Femur (tissue), 1 donor: ENCODE data around the gene LDB2.

ENCODE experiments used
- DNase-seq: peaks from one replicate; pipeline ENCODE4 v3.0.0-alpha.2; 2017

LDB2 gene

DNA sequence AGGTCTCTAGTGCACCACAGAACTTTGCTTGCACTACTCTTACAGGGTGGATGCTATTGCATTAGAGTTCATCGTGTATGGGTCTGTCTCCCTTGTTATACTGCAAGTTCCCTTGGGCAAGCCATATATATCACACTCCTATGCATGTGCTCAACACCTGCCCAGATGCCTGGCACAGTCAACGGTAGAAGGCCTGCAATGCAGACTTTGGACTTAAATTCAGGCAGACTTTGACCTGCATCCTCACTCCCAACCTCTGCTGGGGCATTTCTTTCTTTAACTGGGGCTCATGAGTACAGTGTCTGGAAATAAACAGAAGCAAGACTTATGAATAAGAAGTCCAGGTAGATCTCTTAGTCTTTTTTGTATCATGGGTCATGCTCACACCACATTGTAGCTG lies 148.2 kb downstream of the LDB2 start:
- DNase-seq, result no peak

- no peak for DNase-seq
Measured at GRCh38 chr4:16745887-16746286, 152.6 kb downstream of the LDB2 start.

DNA sequence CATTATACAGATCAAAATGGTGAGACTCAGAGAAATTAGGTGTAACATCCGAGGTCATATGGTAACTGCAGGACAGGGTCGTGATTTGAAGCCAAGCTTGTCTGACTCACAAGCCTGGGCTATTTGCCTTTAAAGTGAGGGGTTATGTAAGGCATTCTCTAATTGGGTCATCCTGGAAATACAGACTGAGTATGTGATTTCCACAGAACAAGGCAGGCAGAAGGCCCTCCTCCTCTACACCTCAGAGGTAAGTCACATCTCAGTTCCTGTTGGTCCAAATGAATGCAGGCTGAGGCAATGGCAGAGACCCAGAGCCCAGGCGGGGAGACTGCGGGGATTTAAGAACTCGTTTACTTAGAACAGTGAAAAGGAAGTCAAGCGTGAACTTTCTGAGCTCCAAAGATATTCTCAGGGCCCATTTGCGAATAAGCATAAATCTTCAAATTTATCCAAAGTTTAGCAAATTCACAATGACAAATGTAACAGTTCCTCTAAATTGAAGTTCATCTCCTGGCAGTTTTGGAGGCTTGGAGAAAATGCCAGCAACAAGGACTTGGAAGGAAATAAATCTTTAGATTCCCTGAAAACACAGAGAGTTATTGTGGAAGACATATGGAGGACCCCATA lies 153.3 kb downstream of the LDB2 start:
- DNase-seq, result peak; percentile 34

- DNase-seq, result no peak
Measured at GRCh38 chr4:16741287-16741686, 157.2 kb downstream of the LDB2 start.

DNA sequence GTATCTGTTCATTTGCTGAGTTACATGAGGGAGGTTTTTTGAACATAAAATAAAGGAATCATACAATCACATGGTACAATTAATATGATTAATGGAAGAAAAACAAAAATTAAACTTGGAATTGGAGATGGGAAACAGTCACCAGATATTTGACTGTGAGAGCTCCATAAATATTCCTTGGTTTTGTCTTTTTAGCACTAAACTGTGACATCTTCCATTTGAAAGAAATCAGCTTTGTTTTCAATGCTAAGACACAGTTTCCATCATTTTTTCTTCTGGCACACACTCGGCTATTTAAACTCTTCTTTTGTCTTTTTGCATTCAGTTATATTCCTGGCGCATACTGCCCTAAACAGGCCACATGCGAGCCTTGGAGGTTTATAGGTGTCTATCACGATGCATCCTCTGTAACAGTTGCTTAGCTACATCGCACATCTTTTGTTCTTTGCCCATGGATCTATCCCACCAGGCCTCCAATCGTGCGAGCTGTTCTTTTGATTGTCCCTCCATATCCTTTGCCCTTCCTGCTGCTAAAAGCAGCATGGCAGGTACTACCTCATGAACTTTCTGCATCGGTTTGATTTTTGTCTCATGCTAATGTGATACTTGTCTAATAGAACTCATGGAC lies 158.3 kb downstream of the LDB2 start:
- no peak for DNase-seq

DNA sequence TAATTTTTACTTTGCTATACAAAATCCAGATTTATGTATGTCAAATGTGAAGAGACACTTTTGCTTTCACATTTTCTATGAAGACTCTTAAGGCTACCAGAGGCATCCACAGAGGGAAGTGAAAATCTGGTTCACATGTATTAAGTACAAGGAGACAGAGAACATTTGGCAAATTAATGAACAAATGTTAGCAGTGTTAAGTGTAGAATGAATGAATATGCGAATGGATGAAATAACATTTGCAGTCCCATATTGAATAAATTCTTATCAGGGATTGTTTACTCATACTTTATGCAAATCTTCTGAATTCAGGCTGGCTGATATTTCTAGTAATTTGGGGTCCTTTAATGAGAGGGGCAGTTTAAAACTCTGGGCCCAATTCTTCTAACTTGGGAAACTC lies 159.9 kb downstream of the LDB2 start:
- no peak for DNase-seq

DNA sequence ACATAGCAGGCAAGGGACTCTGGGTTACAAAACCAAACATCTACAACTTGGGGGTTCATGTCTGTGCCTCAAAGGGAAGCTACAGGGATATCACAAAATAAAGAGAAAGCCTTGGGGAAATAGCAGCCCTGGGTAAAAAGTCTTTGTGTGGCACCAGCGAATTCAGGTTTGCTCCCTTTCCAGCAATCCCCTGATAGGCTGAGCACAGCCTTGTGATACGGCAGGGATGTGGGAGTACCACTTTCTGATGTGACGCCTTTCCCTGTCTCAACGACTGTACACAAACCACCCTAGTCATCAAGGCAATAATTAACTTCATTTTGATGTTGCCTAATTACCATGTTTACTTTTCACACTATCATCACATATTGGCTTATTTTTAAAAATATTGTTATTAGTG lies 164.9 kb downstream of the LDB2 start:
- DNase-seq, result no peak

DNA sequence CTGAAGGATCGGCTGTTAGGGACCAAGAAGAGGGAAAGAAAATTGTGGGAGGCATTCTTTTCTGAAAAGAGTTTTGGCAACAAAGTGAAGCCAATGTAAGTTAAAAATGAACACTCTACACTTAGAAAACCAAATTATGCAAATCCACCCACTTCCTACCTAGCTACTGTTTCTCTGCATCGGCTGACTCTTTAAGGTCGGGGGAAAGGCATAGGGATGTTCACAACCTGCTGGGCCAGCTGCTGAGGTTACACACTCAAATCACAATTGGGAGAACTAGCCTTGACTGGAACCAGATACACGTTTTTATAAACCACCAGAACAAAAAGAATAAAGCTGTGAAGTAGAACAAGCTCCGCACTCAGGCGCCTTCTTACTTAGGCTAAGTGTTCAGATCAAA lies 165.7 kb downstream of the LDB2 start:
- DNase-seq, result no peak

GRCh38 chr4:16731776-16732380 lies 166.6 kb downstream of the LDB2 start:
- DNase-seq, result no peak

DNA sequence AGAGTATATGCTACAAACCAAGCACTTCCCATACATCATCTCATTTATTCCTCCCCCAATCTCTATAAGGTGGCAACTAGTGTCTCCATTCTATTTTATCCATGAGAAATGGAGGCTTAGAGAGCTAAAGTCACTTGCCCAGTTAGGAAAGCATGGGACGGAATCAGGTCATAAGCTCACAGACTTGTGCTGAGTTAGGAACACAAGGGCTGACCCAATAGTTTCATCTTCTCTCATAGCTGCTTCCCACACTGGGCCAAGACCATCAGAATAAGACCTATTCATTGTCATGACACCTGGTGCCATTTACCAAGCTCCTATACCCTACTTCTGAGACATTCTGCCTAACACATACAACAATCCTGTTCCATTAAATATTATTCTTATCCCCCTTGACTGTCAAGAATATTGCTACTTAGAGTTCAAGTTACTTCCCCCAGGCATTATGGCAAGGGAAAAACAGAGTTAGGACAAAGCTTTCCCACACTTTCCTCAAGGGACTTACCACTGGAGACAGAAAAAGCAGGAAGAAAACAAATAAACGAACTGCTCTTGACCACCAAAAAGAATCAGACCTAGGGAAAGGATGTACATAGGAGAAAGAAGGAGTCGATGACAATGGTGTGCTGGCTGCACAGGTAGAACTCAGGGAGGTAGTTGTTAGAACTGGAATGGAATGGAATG lies 167.8 kb downstream of the LDB2 start:
- no peak for DNase-seq

DNA sequence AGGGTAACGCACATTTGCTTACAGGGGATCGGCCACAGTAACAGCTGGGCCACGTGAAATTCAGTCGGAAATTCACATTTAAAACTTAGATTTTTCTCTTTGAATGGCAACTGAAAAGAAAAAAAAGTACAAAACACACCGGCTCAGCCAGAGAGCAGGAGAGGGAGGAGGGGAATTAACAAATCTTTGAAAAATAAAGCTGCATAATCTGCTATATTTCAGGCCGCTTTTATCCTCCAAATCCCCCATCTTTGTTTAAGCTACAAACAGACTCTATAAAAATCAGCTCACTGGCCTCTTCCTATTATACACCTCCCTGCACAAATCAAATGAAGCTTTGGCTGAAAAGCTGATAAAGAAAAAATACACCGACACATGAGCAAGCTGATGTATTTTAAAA lies 169.1 kb downstream of the LDB2 start:
- no peak for DNase-seq

DNA sequence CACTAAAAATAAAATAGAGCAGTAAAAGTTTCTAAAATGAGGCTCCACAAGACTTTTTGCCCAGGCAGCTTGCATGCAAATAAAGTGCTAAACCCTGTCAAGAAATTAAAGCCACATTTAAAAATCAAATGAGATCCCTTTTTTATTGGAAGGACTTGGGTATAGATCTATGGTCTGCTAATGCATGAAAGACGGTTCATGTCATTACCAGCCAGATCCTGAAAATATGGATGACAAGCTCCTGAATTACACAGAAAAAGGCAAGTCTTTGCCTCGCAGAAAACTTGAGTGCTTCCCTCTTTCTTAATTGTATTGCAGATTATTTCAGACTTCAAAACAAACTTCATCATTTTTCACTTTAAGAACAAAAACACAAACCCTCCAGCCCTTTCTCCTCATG lies 169.6 kb downstream of the LDB2 start:
- DNase-seq, result no peak

DNA sequence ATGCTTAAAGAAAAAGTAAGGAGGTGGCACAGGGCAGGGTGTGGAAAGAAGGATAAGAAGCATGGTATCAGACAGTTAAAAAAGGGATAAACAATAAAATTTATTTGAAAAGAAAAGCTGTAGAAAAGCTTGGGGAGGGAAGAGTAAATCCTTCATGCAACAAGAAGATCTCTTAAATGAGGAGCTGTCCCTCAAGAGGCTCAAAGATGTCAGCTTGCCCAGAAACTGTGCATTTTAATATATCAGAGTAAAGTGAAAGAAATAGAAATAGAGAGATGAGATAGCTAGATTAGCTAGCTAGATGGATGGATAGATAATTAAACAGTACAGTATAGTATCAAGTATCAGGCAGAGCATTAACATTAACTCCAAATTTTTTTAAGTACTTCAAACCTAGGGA lies 170.3 kb downstream of the LDB2 start:
- no peak for DNase-seq

GRCh38 chr4:16727218-16727617 lies 171.2 kb downstream of the LDB2 start:
- DNase-seq, result no peak

DNA sequence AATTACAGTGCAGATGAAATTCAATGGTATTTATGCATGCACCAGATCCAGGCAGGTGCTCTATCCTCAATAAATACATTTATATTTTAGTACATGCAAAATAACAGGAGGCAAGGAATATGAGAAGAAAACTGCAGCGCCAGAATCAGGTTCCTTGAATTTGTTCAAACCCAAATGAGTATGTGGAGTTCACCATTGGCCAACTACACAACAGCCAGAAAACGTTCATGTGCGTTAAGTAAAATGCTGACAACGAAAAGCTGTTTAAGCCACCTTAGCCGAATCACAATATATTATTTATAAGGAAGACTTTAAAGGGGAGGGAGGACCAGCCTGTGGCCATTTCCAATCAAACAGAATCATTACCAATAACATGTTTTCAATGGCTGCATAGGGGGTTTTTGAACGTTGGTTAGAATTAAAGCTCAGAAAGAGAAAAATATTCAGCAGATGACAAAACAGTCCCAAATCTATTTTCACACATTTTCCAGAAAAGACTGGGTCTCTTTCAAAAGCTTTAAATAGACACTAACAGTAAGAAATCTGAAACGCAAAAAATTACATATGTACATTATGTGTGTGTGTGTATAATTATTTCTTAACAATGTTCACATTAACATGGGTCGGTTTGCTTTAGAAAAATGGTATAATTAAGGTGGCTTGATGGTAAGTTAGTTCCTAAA lies 171.9 kb downstream of the LDB2 start:
- no peak for DNase-seq

DNA sequence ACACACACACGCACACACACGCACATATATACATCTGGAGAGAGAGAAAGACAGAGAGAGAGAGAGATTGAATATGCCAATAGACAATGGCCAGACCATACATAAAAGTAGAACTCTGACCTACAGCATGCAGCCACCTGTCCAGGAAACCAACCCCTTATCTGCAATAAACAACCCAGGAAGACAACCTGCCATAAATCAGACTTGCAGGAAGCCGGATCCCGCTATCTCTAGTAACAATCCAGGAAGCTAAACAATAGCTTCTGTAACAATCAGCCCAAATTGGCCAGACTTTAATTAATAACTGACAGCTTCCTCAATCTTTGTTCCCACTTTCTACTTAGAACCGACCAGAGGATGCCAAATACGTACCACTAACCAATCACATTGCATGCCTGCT lies 173.2 kb downstream of the LDB2 start:
- DNase-seq, result no peak

DNA sequence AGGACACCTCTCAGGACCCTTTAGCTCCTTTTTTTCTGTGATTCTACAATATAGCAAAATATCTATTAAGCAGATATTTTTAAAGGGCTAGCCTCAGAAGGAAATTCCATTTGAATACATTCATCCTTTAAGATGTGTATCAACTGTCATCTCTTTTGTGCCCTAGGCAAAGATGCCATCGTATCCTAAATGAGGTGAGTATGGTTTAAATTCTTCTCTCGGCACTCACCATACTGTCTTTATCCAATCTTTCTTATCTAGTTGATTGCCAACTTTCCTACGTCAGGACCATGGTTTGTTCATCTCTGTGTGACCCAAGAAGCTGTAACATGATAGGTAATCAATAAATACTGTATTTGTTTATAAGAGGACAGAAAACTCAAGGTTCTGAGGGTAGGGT lies 176.0 kb downstream of the LDB2 start:
- no peak for DNase-seq

GRCh38 chr4:16721613-16722291 lies 176.7 kb downstream of the LDB2 start:
- DNase-seq, result no peak

GRCh38 chr4:16720761-16721160 lies 177.7 kb downstream of the LDB2 start:
- DNase-seq, result no peak

DNA sequence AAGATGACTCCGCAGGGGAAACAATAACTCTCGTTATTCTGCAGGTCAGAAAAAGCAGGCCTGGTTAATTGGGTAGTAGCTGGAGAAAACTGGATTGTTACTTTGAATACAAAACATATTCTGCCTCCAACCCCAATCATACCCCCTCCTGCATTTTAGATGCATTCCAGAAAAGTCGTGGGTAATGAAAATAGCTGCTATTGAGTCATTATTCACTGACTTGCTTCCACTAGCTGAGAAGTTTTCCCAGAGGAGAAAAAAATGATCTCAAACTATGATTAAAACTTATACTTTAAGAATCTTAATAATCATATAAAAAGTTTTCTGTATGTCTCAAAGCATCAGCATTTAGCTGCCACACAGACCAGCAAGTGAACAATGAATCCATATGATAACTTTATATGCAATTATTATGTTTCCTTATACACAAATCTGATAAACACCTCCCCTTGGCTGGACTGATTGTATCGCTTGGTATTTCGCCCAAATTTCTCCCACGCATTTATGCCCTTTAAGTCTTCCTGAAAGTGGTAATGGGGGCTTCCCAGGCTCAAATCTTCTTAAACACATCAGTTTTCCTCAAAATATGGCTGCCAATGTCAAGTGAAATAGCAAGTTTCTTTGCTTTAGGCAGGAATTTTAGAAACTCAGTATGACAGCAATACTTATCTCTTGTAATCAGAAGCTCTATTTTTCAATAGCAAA lies 181.0 kb downstream of the LDB2 start:
- DNase-seq, result no peak

DNA sequence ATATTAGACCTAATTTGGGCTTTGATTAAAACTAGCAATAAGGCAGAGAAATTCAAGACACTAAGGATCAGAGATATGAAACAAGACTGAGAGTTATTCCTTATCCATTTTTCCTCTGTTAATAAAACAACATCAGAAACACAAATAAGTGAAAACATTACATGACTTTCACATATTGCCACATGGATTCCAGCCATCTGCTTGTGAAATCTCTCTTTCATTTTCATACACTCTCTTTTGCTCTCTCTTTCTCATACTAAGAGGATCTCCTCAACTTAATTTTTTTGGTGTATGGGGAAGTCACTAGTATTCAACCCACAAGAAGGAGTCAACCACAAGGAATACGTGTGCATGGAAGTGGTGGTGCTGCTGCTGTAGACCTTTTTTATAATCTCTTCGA lies 183.0 kb downstream of the LDB2 start:
- no peak for DNase-seq

DNA sequence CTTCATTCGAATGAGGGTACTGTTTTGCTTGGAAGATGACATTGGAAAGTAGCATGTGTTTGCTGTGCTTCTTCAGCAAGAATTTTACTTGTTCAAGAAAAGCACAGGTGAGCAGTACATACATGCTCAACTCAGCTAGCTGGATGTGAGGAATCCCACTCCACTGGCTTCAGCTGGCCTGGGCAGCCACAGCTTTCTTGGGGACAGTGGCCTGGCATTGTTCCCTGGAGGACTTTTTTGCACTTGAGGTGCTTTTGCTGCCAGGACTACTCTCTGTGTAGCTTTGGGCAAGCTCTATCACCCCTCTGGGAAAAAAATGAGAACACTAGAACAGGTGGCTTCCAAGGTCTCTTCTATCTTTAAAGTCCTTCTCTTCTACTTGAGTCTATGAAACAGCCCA lies 184.3 kb downstream of the LDB2 start:
- DNase-seq, result no peak
